BJ (cell line): ENCODE data around the gene EDIL3. TPM values are rescaled to one million over a fixed set of nuclear protein-coding genes. Genes with fewer than 3 reads are reported as not detected.

Experiments
- CTCF ChIA-PET: fragments of 350-600 bp; formaldehyde crosslinking; extraction: SDS; loops from one replicate; lab custom pipeline; 2021; ENCODE audit warnings: antibody characterized with exemption, inconsistent platforms; lab: Yijun Ruan, JAX
- POLR2A ChIA-PET: fragments of 300-600 bp; sonication (Branson Sonifier 250); formaldehyde crosslinking; extraction: SDS; loops from one replicate; lab custom pipeline; 2021; ENCODE audit warnings: antibody characterized with exemption; lab: Charles Lee
- DNase-seq: peaks from one replicate; pipeline ENCODE4 v3.0.0-alpha.2; 2011; ENCODE audit warnings: low read depth
- H3K27me3 ChIP-seq: 2 replicates; pipeline ENCODE4 v1.6.0; 2011; ENCODE audit warnings: low read length; ENCODE audit not compliant: control insufficient read depth, insufficient read depth
- H3K36me3 ChIP-seq: 2 replicates; pipeline ENCODE4 v1.5.1; 2011; ENCODE audit warnings: low read length; ENCODE audit not compliant: control insufficient read depth, insufficient read depth
- H3K4me3 ChIP-seq: 2 replicates; pipeline ENCODE4 v1.5.1; 2011; ENCODE audit warnings: low read depth, mild to moderate bottlenecking, control low read depth, low read length
- polyA plus RNA-seq: library from polyadenylated mRNA; depleted of rRNA; stranded (reverse); fragments of >200 nt; gene quantifications from 2 replicates; pipeline ENCODE4 v1.2.3, GENCODE V29; 2011
- TF ChIP-seq, protein P1 (sequence below): IDR thresholded peaks from 2 replicates; pipeline ENCODE4 v1.5.1; 2011; ENCODE audit warnings: low read depth, mild to moderate bottlenecking, control low read depth, inconsistent platforms, low read length, moderate library complexity; ENCODE audit not compliant: insufficient read depth

The EDIL3 gene
- polyA plus RNA-seq, 1 experiment, result 8.4 TPM

GRCh38 chr5:84274585-84275468 lies 109.9 kb downstream of the EDIL3 start:
- DNase-seq, result no peak
- TF ChIP-seq, protein P1, sequence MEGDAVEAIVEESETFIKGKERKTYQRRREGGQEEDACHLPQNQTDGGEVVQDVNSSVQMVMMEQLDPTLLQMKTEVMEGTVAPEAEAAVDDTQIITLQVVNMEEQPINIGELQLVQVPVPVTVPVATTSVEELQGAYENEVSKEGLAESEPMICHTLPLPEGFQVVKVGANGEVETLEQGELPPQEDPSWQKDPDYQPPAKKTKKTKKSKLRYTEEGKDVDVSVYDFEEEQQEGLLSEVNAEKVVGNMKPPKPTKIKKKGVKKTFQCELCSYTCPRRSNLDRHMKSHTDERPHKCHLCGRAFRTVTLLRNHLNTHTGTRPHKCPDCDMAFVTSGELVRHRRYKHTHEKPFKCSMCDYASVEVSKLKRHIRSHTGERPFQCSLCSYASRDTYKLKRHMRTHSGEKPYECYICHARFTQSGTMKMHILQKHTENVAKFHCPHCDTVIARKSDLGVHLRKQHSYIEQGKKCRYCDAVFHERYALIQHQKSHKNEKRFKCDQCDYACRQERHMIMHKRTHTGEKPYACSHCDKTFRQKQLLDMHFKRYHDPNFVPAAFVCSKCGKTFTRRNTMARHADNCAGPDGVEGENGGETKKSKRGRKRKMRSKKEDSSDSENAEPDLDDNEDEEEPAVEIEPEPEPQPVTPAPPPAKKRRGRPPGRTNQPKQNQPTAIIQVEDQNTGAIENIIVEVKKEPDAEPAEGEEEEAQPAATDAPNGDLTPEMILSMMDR, result peak; percentile 48
- CTCF ChIA-PET, result interaction anchor here (0.8 kb wide), 1 partner anchor 164 kb away, joined by 3 read pairs; no protein-coding TSS in a partner anchor
- Histone ChIP-seq H3K36me3 (no peaks in the 10 kb centered on the region), H3K4me3 (no peak overlapping the region), H3K27me3 (no peaks in the 10 kb centered on the region)
- POLR2A ChIA-PET, result no interaction called here

- POLR2A ChIA-PET, result no interaction called here
- no peak overlapping the region for H3K4me3 ChIP-seq
- no peaks in the 10 kb centered on the region for H3K36me3 ChIP-seq
- TF ChIP-seq, protein P1, result no peak
- no peaks in the 10 kb centered on the region for H3K27me3 ChIP-seq
- no peak for DNase-seq
- CTCF ChIA-PET, result no interaction called here
Observed at GRCh38 chr5:84273517-84273883, 111.2 kb downstream of the EDIL3 start.

DNA sequence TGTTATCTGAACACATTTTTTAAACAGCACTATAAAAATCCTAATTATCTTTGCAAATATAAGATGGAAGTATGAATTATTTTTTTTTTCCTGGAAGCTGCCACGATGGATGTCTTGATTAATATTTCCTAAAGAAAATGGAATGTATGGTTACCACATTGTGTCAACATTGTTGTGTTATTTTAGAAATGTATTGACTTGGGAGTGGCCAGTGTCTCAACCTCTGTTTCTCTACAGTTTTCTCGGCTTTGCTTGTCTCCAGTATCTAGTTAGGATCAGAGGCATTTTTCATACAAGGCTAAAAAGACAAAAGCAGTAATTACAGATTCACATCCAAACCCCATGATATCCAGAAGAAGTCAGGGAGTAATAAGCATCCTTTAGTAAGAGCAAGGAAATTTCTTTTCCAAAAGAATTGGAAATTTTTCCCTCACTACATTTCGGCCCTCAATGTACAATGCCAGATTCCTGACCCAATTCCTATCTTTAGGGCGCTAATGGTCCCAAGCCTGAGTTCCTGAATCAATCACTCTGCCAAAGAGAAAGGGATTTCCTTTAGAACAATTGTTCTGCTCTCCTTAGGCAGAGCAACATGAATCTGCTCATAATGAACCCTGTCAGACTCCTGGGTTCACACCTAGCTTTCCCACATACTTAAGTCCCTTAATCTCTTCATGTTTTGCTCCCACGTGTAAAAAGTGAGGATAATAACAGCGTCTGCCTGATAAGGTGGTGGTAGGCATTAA lies 111.7 kb downstream of the EDIL3 start:
- no peak for DNase-seq
- ChIA-PET CTCF (no interaction called here), POLR2A (no interaction called here)
- TF ChIP-seq, protein P1, result no peak
- no peak overlapping the region for H3K4me3 ChIP-seq
- no peaks in the 10 kb centered on the region for H3K27me3 ChIP-seq
- no peaks in the 10 kb centered on the region for H3K36me3 ChIP-seq

DNA sequence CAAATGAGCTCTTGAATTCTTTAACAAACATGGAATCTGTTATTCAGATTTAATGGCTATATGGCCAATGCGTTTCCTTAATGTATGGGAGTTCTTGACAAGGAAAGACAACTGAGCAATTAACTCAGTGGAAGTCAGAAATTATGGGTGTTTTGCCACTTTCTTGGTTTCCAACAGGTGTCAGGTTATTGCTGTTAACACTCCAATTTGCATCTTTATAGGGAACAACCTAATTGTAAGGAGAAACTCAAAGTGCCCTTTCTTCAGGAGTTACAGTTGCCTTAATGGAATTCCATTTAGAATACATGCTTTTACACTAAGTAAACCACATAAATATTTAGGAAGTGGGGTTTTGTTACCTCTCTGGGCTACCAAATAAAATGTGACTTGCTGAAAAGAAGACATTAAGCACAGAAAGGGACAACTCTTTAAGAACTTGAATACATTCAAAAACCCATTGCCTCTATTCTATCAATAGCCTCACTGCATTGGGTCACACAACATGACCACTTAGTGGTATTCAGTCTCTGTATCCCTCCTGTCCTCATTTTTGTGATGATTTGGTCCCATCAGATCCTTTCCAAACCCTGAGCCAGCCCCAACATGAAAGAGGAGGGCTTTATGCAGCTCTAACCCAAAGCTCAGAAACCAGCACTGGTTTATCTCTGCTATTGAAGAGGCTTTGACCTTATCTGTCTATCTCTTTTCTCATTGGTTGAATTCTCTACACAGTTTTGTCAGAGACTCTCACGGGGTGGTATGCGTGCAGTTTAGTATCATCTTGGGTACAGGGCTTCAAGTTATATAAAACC lies 118.7 kb downstream of the EDIL3 start:
- Histone ChIP-seq H3K27me3 (no peaks in the 10 kb centered on the region), H3K4me3 (no peak overlapping the region), H3K36me3 (no peaks in the 10 kb centered on the region)
- ChIA-PET POLR2A (no interaction called here), CTCF (interaction anchor here (0.6 kb wide), 1 partner anchor 30 kb away, joined by 3 read pairs; no protein-coding TSS in a partner anchor)
- TF ChIP-seq, protein P1, result no peak
- DNase-seq, result no peak

DNA sequence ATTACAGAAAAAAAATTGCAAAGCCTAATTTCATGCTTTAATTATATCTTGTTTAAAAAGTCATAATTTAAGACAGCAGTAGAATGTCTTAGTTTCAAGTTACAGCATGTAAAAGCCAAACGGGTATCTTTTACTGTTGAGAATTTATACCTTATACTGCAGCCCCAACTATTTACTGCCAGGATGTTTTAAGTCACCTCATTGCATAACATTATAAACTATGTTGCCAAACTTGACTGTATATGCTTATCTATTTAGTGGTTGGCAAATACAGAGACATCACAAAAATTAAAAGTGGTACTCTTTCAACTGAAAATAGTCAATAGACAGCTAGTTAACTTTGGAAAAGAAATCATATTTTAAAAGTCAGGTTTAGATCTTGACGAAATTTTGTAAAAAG lies 119.5 kb downstream of the EDIL3 start:
- CTCF ChIA-PET, result no interaction called here

More for the DNA sequence above, 119.5 kb downstream of the EDIL3 start:
- no peak for DNase-seq
- Histone ChIP-seq H3K36me3 (no peaks in the 10 kb centered on the region), H3K4me3 (no peak overlapping the region), H3K27me3 (no peaks in the 10 kb centered on the region)
- TF ChIP-seq, protein P1, result no peak
- POLR2A ChIA-PET, result no interaction called here
